ENCODE data around the gene ZNF319.

The ZNF319 gene

DNA sequence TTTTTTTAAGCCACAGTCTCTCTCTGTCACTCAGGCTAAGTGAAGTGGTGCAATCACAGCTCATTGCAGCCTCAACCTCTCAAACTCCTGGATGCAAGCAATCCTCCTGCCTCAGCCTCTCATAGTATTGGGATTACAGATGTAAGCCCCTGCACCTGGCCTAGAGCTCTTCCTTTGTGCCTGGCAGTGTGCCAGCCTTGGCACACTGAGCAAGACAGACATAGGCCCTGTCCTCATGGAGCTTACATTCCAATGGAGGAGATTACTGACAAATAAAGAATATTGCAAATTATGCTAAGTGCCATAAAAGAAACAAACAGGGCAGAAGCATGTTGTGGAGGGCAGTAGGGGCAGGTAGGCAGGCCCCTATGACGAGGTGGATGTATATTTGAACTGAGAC, 28.6 kb downstream of the ZNF319 start:
- DNase-seq: no peak

- DNase-seq: peak; percentile 49
Observed at GRCh38 chr16:57970970-57971369, 29.5 kb downstream of the ZNF319 start, which contains the start of gene CNGB1. Gene CNGB1 (minus strand): TSS chr16:57971128. CDS start chr16:57967286, 3,842 bp downstream.

GRCh38 chr16:57970319-57970718, 30.2 kb downstream of the ZNF319 start:
- no peak for DNase-seq

- no peak for DNase-seq
Observed at GRCh38 chr16:57969451-57970123, 30.9 kb downstream of the ZNF319 start.

DNA sequence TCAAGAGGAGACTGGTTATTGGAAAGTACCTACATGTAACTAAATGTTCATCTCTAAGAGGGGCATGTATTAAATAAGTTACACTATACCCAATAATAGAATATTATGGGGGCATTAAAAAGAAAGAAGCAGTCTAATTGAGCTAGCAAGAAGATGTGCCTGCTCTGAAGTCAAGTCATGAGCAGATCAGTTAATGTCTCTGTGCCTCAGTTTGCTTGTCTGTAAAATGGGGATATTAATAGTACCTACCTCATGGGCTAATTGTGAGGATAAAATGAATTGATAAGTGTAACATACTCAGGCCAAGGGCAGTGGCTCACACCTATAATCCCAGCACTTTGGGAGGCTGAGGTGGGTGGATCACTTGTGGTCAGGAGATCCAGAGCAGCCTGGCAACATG, 32.6 kb downstream of the ZNF319 start:
- no peak for DNase-seq

DNA sequence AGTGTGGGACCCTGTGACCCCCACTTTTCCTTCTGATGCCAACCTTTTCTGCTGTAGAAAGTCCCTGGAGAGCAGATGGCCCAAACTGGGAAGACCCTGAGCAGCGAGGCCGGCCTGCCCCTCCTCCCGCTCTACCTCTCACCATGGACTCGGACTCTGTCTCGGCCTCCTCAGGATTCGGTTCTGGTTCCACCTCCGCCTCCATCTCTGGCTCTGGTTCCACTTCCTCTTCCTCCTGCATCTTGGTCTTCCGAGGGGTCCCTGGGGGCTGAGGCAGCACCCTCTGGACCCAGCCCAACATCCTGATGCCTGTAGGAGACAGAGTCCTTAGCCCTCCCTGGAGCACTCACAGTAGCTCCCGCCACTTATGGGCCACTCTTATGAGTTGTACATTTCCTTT, 33.5 kb downstream of the ZNF319 start:
- no peak for DNase-seq

DNA sequence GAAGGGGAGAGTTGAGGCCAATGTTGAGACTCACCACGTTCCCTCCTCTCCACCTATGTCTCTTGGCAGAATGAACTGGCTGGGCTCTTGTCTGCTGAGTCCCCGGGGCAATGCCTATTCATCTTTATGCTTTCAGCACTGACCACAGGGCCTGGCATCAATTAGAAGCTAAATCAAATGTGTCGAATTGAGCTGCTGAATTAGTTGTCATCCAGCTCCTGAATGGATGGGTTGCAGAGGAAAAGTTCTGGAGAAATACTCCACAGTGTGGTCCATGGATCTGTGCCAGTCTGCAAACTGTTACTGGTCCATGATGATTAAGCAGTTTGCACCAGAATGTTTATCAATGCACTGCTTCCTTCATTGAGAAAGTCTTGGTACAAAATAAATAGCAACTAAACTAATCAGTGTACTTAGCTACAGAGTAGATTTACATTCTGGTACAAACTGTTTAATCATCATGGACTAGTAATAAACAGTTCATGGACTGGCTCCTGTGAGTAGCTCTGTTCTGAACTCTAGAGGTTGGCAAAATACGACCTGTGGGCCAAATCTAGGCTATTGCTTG, 34.2 kb downstream of the ZNF319 start:
- DNase-seq: no peak

DNA sequence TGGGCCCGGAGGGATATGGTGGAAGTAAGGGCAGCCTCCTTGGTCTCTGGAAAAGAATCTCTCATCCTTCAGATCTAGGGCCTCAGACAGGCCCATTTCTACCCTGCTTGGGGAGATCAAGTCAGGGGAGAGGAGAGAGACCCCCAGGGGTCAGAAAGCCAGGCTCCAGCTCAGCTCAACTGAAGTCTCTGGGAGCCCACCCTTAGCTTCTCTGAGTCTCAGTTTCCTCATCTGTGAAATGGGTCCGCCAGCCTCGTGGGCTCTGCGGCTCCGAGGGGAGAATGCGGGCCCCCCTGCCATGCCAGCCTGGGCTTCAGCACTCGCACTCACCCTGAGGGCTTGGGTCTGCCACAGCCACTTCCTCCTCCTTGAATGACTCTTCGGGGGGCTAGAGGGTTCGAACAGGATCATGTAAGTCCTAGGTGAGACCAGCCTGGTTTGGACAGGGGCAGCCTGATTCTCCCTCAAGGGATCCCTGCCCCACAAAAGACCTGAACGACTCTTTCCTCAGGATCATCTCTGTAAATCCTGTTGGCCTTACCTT, 36.2 kb downstream of the ZNF319 start:
- no peak for DNase-seq

DNA sequence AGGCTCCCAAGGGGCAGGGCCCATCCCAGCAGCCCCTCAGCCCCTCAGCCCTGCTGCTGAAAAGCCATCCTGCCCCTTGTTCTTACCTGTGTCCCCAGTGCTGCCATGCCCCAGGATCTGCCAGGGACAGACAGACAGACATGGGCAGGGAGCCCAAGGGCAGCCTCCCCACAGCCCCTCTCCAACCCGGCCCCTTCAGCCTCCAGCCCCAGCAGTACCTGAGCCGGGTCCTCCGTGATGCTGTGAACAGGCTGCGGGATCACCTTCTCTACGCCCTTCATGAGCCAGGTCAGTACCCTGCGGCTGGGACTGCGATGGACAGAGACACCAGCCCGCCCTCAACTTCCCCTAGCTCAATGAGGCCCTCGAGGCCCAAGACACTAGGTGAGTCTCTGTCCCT, 37.7 kb downstream of the ZNF319 start:
- DNase-seq: no peak

- DNase-seq: no peak
Observed at GRCh38 chr16:57962046-57962445, 38.4 kb downstream of the ZNF319 start.

GRCh38 chr16:57961538-57961937, 38.9 kb downstream of the ZNF319 start:
- DNase-seq: no peak

GRCh38 chr16:57960826-57961472, 39.5 kb downstream of the ZNF319 start:
- DNase-seq: no peak

GRCh38 chr16:57960310-57960709, 40.2 kb downstream of the ZNF319 start:
- no peak for DNase-seq

DNA sequence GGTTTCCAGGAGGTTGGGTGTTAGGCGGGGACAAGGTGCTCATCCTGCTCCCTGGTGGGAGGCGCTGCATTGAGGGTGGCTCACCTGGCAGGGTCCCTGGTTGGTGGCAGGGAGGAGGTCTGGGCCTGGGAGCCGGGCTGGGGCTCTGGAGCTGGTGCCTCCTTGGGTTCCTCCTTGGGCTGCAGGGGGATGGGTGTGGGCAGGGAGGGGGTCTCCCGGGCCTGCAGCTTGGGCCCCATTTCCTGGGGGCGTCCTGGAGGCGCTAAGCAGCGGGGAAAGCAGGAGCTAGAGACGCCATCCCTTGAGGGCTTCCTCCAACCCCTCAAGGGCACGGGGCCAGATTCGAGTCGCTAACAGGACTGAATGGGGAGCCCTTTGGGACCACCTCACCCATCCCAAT, 40.7 kb downstream of the ZNF319 start:
- no peak for DNase-seq

DNA sequence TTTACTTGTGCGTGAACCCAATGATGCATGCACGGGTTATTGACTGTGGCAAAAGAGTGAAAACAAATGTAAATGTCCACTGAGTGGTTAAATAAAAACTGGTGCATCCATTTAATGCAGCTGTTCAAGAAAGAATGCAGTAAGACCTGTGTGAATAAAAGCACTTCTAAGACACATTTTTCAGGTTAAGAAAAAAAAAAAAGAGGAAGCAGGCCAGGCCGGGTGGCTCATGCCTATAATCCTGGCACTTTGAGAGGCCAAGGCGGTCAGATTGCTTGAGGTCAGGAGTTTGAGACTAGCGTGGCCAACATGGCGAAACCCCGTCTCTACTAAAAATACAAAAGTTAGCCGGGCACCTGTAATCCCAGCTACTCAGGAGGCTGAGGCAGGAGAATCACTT, 41.4 kb downstream of the ZNF319 start:
- no peak for DNase-seq

GRCh38 chr16:57958544-57958943, 41.9 kb downstream of the ZNF319 start:
- DNase-seq: no peak

- no peak for DNase-seq
Observed at GRCh38 chr16:57957673-57958392, 42.6 kb downstream of the ZNF319 start.

GRCh38 chr16:57956924-57957672, 43.4 kb downstream of the ZNF319 start:
- DNase-seq: no peak

DNA sequence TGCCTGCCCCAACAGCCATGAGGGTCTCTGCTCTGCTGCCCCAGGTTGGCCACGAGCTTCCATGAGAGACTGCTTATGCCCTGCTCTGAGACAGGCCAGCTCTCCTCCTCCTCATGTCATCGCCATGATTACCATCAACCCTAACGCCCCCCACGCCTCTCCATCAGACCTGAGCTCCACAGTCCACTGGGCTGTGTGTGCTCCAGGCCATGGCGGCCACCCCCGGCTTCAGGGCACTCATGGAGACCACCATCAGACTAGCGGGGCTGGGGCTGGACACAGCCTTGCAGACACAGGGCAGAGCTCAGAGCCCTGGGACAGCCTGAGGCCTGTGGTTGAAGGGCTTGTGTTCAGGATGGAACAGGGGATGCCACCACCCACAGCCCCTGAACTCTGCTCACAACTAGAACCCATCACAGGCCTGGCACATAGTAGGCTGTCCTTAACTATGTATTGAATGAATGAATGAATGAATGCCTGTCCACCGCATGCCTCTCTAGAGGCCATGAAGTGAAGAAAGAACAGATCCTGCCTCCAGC, 44.1 kb downstream of the ZNF319 start:
- no peak for DNase-seq

DNA sequence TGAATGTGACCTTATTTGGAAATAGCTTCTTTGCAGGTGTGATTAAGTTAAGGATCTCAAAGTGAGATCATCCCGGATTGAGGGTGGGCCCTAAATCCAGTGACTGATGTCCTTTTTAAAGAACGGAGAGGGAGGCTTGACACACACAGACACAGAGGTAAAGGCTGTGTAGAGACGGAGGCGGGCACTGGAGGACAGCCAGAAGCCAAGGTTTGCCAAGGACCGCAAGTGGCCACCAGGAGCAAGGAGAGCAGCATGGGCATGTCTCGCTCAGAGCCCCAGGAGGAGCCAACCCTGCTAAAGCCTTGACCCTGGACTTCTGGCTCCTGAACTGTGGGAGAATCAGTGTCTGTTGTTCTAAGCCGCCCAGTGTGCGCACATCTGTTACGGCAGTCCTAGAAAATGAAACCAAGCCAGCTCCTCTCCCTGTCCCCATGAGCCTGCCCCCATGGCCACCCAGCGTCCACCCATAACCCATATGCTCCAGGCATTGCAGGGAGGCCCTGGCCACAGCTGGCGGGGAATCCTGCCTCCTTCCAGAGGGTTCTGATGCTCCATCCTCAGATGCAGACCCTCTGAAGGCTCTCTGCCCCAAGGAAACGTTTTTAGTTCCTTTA, 44.8 kb downstream of the ZNF319 start:
- DNase-seq: no peak

GRCh38 chr16:57953857-57954256, 46.6 kb downstream of the ZNF319 start:
- no peak for DNase-seq

GRCh38 chr16:57952909-57953308, 47.6 kb downstream of the ZNF319 start:
- no peak for DNase-seq

Measured in eye (tissue), 1 donor.